NCI-H2029 (cell line): ENCODE data around the gene NUDC.
"Not testable (repeated sequence)": the region's sequence is repeated elsewhere in the genome, so short reads cannot be mapped to it uniquely, and the experiment has no call there.

ENCODE experiments used
- DNase-seq: peaks from one replicate; lab custom pipeline; 2025; lab: John Stamatoyannopoulos, UW

NUDC gene

DNA sequence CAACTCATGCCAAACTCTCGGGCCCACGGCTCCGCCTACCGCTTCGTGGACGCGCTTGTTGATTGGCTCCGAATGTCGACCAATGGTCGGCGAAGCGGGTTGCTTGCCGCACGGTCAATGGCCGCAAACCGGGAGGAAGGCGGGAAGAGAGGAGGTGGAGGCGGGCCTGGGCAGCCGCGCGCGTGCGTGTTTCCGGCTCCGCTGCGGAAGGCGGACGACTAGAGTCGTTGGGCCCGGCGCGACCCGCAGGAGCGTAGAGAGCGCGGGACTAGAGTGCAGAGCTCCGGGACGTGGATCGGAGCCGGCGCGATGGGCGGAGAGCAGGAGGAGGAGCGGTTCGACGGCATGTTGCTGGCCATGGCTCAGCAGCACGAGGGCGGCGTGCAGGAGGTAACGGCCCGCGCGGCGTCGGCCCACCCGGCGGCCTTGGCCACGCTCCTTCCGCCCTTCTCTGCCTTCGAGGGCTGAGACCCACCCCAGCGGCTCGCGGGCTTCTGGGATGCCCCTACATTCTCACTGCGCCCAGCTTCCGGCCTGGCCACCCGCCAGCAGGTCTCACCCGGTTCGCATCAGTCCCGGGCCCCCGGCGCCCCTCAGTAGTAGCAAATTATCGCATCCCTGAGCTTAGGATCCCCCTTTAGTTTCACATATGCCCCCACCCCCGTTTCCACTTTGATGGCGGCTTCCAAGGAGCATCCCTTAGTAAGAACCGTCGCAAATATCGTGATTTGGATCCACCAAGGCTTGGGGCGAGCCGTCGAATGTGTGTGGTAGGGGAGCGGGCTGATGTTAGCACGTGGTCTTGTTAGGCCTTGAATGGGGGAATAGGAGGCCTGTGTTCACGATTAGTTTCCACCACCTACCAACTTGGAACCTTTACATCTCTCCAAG is at the start of gene NUDC:
Gene NUDC (plus strand): TSS at position 204 of the 891 bp plus-strand sequence. CDS start 106 bp downstream, at position 310.
- peak; percentile 96 for DNase-seq

DNA sequence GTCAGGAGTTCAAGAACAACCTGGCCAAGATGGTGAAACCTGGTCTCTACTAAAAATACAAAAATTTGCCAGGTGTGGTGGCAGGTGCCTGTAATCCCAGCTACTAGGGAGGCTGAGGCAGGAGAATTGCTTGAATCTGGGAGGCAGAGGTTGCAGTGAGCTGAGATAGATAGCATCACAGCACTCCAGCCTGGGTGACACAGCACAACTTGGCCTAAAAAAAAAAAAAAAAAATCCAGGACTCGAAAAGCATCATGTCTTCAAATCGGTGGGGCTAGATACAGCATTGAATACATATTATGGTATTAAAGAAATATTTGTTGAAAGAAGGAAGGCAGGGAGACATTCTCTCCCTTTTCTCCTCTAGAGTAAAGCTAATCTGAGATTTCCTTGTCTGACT is 48.4 kb upstream of the NUDC start:
- not testable (repeated sequence) for DNase-seq

DNA sequence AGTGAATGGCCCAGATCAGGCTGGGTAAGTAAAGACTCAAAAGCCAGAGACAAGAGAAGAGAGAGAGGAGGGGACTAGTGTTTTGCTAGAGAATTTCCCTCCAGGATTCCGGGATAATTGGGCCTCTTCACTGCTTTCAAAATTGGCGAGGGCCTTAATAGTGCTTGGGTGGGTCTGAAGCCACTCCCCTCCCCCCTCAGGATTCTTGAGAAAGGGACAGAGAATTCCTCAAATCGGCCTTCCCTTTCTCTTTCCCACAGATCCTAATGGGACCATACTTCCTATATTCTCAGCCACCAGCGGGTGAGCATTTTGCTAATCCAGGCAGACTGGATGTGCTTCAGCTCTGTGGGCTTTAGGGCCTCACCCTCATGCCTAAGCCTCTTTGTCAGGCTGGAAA is 46.6 kb upstream of the NUDC start:
- DNase-seq: no peak

DNA sequence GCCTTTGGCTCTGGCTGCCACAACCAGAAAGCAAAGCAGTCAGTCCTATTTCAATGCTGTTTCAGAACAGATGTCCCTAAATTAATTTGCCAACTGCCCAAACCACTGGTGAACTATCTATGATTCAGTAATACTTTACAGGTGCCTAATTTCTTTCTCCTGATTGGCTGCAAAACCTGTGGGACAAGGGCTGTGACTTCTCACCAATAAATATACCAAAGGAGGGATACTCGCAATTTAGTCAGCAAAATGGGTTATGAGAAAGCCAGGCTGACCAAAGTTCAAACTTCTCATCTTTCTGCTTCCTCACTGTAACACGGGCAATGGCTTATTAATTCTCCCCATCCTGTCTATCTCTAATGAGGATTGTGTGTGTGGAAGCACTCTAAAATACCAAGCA is 44.2 kb upstream of the NUDC start:
- DNase-seq: no peak

DNA sequence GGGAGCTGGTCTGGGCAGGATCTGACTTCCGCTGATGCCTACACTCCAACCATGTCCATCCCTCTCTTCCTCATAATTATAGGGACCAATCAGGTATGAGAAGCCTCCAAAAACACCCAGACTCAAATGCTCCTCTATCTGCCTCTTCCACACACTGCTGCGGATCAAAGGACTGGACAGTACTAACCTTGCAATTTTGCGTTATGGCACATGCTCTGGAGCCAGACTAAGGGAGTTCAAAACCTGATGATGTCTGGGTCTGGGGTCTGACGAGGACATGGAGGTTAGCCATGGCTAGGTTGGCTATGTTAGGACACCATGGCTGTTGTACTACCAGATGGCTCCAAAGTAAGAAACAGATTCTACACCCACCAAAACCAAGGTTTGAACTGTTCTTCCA is 41.8 kb upstream of the NUDC start:
- no peak for DNase-seq

DNA sequence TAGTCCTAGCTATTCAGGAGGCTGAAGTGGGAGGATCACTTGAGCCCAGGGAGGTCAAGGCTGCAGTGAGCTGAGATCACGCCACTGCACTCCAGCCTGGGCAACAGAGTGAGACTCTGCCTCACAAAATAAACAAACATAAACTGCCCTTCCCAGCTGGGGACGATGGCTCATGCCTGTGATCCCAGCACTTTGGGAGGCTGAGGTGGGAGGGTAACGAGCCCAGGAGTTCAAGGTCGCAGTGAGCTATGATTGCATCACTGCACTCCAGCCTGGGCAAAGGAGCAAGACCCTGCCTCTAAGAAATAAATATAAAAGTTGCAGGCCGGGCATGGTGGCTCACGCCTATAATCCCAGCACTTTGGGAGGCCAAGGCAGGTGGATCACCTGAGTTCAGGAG is 39.9 kb upstream of the NUDC start:
- not testable (repeated sequence) for DNase-seq

DNA sequence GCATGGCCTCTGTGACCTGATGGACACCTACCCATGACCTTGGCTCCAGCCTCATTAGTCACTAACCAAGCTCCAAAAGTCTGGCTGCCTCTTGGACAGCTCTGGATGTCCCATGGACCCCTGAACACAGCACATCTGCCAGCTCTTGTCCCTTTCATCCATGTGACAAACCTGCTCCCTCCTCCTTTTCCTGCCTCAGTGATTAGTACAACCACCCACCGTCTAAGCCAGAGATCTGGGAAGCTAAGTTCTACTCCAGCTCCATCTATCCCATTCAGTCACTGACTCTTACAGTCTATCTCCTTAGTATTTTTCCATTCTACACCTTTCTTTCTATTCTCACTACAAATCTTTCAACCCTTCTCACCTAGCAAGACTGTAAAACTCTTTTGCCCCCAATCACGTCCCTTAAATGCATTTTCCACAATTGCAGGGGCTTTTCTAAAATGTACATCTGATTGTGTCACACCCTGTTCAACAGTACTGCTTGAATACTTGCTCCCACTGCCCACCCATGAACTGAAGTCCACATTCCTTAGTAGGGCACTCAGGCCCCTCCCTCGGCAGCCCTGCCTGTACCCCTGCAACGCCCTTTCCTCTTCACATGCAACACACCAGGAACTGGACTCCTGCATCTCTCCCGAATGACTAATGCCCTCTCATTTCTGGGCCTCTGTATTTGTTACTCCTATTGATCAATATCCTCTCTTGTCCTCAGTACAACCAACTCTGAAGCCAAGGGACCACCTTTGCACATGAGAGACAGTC is 38.7 kb upstream of the NUDC start:
- DNase-seq: no peak

DNA sequence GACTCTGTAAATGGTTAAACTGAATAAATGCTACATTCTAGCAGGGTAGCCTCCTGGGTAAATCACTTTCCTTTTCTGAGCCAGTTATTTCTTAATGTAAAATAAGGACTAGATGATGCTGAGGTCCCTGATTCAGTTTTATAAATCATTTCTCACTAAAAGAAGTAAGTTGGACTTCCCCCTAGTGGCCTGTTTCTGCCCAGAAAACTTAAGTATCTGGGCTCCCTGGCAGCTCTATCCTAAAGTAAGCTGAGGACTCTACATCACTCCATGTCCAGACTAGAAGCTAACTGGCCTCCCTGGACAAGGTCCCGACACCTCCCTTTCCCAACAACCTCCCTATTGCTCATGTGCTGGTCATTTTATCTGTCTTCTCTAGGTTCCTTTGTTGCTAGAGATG is 34.4 kb upstream of the NUDC start:
- DNase-seq: no peak

DNA sequence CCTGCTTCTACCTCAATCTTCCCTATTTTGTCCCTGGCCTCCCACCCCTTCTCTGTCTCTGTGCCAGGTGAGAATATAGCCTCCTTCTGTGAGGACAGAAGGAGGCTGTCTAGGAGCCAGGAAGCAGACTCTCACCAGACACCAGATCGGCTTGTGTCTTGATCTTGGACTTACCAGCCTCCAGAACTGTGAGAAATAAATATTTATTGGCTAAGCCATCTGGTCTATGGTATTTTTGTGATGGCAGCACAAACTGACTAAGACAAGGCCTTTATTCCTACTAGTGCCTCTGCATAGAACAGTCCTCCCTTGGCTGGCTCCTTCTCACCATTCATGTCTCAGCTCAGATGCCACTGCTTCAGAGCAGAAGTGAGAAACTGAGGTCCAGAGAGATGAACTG is 33.3 kb upstream of the NUDC start:
- DNase-seq: no peak

DNA sequence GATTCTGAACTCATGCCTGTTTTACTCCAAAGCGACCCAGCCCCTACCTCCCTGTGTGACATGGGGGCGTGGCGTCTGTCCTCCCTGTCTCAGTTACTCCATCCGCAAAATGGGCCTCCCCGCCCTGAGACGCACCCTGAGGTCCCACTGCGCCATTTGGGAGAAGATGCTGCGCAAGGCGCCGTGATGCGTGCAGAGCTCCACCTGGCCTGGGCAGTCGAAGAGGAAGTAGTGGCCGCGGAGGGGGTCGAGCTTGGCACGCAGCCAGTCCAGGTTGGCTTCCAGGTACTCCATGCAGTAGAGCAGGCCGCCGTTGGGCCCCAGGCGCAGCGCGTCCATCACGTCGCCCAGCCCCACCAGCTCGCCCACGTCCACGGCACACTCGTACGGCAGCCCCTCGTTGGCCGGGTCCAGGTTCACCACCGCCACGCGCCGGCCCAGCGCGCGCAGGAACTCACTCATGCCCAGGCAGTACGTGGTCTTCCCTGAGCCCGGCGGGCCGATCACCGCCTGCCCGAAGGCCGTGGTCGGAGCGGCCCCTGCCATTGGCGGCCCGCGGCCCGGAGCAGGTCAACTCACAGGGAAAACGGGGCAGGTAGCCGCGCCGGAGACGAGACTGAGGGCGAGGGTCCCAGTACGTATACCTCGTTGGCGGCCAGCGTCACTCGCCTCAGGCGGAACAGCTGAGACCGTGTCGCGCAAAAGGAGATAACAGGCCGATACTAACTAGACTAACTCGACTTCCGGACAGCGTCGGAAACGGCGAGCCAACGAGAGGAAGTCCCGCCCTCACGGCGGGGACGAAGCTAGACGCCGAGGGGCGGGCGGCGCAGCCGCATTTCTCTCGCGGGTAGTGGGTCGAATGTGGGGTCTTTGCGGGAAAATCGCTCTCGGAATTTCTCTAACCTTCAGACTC is 31.7 kb upstream of the NUDC start, which contains the start of gene GPN2:
Gene GPN2 (minus strand): TSS at position 733 of the 916 bp plus-strand sequence. CDS start 187 bp downstream, at position 546.
- DNase-seq: peak; percentile 45

DNA sequence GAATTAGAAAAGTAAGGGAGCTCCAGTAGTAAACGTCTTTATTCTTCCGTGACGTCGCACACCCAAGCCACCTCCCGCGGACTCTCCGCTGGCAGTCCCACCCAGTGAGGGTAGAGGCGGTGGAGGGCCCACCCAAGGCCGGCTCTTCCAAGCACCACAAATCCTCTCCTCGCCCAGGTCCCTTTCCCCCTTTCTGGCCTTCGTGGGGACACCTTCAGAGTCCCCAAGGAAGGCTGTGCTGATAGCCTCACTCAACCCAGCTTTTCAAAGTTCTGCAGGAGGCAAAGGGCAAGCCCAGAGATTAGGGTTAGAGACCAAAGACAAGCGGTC is 31.1 kb upstream of the NUDC start:
- no peak for DNase-seq

DNA sequence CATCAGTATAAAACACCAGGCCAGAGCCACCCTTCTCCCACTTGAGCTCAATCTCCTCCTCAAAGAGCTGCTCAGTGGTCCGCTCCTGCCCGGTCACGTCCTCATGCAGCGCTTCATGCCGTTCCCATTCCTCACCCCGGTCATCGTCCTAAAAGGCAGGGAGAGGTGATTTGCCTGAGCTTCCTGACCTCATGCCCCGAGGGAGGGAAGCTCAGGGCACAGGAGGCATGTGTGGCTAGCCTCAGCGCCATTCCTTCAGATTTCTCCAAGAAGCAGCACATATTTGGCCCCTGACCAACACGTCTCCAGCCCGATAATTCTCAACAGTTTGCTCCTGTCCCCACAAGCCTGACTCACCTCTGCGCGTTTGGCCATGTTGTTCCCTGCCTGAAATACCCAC is 27.3 kb upstream of the NUDC start:
- no peak for DNase-seq

DNA sequence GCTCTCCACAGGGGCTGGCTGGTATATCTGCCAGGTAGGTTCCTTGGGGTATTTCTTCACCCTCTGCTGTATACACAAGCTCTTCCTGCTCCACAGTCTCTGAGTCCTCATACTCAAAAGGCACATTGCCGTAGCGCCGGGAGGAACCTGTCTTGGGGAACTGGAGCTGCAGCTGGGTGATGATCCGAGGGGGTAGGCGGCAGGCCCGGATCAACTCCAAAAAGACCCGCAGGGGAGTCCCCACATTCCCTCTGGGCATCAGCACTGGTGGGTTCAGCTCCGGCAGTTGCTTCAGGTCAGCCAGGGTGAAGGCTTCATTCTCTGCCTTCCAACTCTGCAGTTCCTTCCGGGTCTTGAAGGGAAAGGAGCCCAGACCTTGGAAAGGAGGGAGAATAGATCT is 24.2 kb upstream of the NUDC start:
- DNase-seq: no peak

DNA sequence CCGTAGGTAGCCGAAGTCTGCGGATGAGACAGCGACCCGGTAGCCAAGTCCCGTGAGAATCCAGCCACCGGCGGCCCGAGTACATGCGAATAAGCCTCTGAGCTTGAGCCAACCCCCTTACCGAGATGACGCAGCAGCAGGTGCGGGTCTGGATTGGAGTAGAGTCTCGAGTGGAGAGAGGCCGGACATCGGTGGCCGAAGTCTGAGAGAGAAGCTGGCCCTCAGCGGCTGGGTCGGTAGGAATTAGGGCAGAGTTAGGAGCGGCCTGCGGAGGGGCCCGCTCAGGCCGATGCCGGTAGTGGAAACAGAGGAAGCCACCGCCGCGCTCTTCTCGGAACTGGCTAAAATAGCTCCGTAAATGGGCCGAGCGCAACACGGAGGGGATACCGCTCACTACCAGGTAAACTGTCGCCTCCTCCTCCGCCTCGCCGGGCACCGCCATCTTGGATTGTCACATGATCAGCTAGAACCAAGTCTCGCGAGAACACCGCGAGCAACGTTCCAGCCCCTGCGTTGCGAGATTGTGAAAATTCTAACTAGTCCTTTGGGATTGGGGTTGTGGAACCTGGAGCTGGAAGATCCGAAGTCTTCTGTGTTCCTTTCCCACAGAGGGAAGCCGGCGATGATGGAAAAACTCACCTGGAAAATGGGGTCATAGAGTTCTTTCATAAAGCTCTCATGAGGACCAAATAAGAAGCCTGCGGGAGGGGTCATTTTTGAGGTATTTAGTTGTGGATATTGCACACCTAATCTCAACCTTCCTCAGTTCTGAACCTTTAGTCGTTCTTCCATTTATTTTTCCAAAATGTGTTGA is 21.3 kb upstream of the NUDC start, which contains the start of gene GPATCH3:
Gene GPATCH3 (minus strand): TSS at position 467 of the 814 bp plus-strand sequence. CDS start 25 bp downstream, at position 442.
- DNase-seq: peak; percentile 93

DNA sequence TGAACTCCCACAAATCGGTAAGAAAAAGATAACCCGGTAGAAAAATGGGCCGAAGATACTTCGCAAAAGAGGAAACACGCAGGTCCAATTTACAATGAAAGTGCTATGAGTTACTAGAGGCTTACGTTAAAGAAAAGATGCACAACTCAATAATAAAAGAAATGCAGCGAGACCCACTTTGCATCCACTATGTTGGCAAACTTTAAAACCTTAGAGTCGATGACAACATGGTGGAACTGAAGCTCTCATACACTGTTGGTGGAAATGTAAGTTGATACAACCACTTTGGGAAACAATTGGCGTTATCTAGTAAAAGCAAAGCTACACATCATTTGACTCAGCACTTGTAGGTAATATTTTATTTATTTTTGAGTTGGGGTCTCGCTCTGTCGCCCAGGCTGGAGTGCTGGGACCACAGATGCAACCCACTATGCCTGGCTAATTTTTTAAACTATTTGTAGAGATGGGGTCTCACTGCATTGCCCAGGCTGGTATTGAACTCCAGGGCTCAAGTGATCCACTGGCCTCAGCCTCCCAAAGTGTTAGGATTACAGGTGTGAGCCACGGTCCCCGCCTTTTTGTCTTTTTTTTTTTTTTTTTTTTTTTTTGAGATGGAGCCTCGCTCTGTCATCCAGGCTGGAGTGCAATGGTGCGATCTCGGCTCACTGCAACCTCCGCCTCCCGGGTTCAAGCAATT is 20.6 kb upstream of the NUDC start:
- no peak for DNase-seq

DNA sequence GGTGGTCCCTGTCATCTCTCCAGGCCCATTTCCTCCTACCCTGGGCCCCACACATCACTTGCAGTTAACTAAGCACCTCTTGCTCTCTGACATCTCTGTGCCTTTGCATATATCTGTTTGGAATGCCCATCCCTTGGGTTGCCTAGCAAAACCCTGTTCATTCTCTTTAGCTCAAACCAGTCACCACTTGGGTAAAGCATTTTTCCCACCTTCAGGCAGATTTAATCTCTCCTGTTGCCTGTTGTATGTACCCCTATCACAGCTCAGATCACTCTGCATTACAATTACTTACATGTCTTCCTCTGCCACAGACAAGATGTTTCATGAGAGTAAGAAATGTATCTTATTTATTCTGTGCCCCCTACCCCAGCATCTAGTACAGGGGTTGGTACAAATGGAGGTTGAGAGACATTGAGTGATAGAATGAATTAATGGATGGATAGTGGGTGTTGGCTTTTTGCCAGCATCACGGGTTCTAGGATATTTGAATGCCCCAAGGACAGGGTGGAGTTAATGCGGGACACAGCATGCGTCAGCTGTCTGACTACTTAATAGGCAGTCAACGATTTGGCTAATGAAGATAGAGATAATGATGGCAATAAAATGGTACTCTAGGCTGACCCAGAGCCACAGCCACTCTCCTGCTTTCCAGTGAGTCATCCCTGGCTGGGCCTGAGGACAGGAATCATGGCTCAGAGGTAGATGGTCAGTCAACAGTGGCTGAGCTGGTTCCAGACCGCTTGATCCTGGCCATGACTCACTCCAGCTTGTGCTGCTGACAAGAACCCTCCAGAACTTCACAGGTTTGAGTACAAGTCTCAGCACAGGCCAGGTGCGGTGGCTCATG is 14.2 kb upstream of the NUDC start:
- no peak for DNase-seq

DNA sequence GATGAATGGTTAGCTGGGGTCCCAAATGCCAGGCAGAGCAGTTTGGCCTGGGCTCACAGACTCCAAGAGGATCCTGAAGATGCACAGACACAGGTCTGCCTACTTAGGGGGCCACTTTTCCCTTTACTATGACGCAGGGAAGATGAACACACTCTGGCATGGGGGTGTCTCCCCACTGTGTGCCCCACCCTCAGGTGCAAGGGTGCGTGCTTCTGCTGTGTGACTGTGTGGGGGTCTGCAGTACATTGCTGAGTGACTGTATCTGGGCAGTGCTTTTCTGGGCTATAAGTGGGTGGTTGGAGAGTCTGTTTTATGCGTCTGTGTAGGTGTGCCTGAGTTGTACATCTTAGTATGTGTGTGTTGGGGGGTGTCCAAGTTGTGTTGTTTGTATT is 11.6 kb upstream of the NUDC start:
- no peak for DNase-seq

DNA sequence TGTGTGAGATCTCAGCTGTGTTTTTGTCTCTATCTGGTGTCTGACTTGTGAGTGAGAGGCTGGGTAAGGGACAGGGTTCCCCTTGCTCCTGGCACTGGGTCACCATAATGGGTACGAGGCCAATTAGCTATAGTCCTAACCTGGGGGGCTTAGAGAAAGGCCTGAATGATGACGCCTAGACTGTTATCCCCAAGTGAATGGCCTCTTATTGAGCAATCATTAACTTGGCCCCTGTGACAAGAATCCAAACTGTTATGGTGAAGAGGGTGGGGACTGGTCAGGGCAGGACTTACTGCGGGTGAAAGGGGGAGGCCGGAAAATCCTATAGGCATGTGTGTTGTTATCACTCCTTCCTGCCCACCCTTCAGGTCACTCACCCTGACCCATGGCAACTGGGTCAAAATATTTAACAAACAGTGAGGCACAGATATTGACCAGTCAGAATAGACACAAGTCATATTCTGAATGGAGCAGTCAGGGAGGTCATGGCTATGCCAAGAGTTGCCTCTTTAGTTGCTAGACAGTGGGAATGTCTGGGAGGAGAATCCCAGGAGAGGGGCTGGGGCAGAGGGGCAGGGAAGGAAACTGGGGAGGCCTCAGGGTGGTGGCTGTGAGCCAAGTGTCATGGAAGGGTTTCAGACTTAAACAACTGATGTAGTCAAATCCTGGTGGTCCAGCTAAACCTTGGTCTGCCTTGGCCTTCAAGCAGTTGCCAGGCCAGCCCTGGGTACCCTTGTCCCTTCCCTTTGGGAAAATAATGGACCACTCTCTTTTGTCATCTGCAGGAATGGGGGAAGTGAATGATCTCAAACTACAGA is 11.0 kb upstream of the NUDC start:
- no peak for DNase-seq
